NCI-H187 treated with DMSO at 0.1 percent for 48 hours (cell line): ENCODE measurements around the gene GLI1.
"Not testable (repeated sequence)": the region's sequence is repeated elsewhere in the genome, so short reads cannot be mapped to it uniquely, and the experiment has no call there.

Source experiments
- DNase-seq: peaks from one replicate; lab custom pipeline; 2025; lab: John Stamatoyannopoulos, UW

Gene GLI1

DNA sequence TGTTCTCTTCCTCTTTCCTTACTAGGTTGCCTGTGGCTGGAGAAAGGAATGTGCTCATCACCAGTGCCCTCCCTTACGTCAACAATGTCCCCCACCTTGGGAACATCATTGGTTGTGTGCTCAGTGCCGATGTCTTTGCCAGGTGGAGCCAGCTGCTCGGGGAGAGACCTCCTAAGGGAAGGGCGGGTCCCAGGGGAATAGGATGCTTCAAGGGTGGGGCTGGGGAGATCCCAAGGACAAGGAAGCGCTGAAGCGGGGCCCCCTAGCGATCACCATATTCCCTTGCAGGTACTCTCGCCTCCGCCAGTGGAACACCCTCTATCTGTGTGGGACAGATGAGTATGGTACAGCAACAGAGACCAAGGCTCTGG, 38.5 kb downstream of the GLI1 start:
- no peak for DNase-seq

DNA sequence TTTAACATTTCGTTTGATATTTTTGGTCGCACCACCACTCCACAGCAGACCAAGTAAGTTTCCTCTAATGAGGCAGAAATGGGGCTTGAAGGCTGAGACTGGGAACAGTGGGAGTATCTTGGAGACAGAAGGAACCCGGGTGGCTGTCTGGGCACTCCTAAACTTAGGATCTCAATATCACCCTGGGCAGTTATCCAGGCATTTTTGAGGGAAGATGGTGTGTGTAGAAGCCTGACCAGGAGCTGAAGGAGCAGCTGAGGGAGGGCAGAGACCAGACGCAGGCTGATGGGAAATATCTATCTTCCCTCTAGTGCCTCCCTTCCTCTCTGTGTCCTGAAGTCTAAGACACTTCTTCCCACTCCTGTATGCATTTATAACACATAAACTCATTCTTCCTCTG, 39.0 kb downstream of the GLI1 start:
- no peak for DNase-seq

DNA sequence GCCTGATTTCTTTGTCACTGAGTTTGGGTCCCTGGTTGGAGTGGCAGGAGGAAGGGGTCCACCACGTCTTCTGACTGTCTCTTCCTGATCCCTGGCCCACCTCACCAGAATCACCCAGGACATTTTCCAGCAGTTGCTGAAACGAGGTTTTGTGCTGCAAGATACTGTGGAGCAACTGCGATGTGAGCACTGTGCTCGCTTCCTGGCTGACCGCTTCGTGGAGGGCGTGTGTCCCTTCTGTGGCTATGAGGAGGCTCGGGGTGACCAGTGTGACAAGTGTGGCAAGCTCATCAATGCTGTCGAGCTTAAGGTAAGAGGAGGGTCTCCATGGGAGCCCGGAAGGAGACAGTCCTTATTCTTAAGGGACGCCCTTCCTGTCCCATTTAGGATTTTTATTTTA, 40.6 kb downstream of the GLI1 start:
- no peak for DNase-seq

DNA sequence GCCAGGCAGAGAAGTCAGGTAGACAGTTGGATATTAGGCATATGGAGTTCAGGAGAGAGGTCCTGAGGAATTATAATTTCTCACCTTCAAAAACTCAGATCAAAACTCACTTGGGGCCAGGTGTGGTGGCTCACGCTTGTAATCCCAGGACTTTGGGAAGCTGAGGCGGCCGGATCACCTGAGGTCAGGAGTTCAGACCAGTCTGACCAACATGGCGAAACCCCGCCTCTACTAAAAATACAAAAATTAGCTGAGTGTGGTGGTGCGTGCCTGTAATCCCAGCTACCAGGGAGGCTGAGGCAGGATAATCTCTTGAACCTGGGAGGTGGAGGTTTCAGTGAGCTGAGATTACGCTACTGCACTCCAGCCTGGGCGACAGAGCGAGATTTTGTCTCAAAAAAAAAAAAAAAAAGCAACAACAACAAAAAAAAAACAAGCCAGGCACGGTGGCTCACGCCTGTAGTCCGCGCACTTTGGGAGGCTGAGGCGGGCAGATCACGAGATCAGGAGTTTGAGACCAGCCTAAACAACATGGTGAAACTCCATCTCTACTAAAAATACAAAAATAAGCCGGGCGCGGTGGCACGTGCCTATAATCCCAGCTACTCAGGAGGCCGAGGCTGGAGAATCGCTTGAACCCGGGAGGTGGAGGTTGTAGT, 42.9 kb downstream of the GLI1 start:
- DNase-seq = not testable (repeated sequence)

DNA sequence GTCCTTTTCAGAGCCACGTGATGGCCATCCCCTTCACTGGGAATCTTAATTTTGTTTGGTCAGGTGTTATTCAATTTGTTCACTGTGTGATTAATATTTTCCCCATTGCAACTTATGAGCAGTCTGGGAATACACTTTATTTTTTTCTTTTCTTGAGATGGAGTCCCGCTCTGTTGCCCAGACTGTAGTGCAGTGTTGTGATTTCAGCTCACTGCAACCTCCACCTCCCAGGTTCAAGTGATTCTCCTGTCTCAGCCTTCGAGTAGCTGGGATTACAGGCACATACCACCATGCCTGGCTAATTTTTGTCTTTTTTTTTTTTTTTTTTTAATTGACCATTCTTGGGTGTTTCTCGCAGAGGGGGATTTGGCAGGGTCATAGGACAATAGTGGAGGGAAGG, 47.0 kb downstream of the GLI1 start:
- not testable (repeated sequence) for DNase-seq

DNA sequence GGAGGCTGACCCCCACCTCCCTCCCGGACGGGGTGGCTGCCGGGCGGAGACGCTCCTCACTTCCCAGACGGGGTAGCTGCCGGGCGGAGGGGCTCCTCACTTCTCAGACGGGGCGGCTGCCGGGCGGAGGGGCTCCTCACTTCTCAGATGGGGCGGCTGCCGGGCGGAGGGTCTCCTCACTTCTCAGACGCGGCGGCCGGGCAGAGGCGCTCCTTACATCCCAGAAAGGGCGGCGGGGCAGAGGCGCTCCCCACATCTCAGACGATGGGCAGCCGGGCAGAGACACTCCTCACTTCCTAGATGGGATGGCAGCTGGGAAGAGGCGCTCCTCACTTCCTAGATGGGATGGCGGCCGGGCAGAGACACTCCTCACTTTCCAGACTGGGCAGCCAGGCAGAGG, 48.2 kb downstream of the GLI1 start:
- not testable (repeated sequence) for DNase-seq

DNA sequence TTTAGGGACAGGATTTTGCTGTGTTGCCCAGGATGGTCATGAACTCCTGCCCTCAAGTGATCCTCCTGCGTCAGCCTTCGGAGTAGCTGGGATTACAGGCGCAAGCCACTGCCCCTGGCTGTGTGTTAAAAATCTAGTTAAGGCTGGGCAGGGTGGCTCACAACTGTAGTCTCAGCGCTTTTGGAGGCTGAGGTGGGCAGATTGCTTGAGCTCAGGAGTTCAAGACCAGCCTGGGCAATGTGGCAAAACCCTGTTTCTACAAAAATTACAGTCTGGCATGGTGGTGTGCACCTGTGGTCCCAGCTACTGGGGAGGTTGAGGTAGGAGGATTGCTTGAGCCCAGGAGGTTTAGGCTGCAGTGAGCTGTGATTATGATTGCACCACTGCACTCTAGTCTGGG, 51.6 kb downstream of the GLI1 start:
- no peak for DNase-seq

DNA sequence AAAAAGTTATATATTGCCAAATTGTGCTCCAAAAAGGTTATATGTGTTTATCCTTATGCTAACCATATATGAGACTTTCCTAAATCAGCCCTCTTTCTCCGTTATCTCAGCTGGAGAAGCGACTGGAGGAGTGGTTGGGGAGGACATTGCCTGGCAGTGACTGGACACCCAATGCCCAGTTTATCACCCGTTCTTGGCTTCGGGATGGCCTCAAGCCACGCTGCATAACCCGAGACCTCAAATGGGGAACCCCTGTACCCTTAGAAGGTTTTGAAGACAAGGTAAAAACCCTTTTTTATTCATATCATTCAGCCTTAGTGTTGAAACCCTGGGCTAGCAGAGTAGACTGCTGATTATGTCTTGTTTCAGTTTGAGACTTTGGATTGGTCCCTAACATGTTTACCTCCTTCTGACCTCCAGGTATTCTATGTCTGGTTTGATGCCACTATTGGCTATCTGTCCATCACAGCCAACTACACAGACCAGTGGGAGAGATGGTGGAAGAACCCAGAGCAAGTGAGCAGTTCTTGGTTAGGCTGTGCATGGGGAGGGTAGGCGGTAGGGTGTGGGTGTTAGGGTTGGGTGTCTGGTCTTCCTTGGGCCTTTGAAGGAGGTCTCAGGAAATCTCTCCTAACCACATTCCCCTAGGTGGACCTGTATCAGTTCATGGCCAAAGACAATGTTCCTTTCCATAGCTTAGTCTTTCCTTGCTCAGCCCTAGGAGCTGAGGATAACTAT, 52.2 kb downstream of the GLI1 start:
- DNase-seq = no peak

DNA sequence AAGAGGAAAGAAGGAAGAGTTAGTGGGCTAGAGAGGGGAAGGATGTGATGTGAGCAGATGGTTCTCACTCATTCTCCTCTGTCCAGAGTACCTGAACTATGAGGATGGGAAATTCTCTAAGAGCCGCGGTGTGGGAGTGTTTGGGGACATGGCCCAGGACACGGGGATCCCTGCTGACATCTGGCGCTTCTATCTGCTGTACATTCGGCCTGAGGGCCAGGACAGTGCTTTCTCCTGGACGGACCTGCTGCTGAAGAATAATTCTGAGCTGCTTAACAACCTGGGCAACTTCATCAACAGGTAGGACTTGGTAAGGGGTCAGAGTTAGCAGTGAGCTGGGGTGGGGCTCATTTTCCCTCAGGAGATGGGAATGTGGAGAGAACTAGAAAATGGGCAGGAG, 53.1 kb downstream of the GLI1 start:
- no peak for DNase-seq

DNA sequence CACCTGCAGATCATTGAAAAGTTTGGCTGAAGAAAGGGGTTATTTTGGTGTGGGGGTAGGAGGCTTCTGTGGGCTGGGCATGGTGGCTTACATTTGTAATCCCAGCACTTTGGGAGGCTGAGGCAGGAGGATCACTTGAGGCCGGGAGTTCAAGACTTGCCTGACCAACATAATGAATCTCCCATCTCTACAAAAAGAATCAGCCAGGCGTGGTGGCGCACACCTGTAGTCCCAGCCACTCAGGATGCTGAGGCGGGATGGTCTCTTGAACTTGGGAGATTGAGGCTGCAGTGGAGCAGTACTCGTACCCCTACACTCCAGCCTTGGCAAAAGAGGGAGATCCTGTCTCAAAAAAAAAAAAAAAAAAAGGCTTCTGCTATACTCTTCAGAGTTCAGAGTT, 53.7 kb downstream of the GLI1 start:
- DNase-seq = no peak

DNA sequence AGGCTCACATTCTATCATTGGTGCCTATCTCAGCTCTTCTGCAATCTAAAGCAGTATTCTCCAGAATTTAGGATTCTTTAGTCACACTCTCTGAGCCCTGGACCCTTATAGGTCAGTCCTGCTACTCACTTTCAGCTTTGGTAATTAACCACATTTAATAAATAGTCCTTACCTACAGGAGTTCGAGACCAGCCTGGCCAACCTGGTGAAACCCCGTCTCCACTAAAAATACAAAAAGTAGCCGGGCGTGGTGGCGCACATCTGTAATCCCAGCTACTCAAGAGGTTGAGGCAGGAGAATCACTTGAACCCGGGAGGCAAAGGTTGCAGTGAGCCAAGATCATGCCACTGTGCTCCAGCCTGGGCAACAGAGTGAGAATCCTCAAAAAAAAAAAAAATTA, 54.1 kb downstream of the GLI1 start:
- DNase-seq = not testable (repeated sequence)

DNA sequence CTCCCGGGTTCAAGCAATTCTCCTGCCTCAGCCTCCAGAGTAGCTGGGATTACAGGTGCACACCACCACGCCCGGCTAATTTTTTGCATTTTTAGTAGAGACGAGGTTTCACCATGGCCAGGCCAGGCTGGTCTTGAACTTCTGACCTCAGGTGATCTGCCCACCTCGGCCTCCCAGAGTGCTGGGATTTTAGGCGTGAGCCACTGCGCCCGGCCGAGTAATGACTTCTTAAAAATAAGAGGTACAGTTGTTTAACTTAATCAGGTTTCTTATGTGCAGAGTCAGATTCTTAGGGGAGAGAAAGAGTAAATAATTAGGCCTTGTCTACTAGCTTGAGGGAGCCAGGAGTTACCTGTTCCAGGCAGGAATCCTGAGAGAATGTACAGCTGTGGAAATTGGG, 54.7 kb downstream of the GLI1 start:
- not testable (repeated sequence) for DNase-seq

DNA sequence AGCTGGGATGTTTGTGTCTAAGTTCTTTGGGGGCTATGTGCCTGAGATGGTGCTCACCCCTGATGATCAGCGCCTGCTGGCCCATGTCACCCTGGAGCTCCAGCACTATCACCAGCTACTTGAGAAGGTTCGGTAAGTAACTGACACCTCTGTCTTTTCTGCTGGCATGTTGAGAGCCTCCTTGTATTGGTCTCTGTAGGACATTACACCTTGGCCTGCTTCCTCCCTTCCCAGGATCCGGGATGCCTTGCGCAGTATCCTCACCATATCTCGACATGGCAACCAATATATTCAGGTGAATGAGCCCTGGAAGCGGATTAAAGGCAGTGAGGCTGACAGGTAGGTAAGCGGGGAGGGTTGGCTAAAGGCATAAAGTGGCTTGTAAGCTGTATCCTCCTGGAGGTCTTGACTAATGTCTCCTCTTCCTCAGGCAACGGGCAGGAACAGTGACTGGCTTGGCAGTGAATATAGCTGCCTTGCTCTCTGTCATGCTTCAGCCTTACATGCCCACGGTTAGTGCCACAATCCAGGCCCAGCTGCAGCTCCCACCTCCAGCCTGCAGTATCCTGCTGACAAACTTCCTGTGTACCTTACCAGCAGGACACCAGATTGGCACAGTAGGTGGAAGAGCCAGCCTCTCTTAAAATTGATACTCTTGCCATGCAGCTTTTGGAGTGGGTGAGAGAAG, 55.3 kb downstream of the GLI1 start:
- DNase-seq = no peak

DNA sequence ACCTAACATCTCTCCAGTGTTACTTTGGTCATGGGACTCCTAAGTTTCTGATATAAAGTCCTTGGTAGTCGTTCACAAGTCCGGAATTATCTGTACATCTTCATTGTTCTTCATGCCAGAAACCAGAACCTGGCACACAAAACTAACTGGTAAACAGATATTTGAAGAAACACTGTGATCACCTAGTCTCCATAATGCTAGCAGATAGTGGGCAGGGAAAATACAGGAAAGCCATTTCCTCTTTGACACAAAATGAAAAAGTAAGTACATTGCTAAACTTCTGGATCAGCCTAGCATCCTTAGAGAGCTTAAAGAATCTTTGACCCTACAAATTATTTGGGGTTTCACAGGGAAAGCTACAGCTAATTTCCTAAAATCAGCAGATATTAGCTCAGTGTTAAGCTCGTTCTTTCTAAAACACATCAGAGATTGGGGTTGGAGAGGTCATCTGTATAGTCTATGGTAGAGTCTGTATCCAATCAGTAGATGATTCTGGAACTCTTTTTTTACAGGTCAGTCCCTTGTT, 55.9 kb downstream of the GLI1 start:
- no peak for DNase-seq

DNA sequence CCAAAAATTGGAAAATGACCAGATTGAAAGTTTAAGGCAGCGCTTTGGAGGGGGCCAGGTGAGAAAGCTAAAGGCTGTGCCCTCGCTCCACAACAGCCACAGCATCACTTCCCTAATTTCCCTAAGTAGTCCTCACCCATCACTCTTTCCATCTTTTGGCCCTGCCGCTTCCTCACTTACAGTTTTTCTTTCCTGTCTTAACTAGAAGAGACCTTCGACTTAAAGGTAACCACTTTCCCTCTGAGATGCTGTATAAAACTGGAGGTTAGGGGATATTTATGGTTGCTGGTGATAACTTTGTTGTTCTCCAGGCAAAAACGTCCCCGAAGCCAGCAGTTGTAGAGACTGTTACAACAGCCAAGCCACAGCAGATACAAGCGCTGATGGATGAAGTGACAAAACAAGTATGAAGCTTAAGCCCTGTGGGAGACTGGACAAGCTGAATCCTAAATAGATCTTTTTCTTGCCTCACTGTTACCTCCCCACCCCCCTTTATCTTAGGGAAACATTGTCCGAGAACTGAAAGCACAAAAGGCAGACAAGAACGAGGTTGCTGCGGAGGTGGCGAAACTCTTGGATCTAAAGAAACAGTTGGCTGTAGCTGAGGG, 56.5 kb downstream of the GLI1 start:
- DNase-seq = no peak

DNA sequence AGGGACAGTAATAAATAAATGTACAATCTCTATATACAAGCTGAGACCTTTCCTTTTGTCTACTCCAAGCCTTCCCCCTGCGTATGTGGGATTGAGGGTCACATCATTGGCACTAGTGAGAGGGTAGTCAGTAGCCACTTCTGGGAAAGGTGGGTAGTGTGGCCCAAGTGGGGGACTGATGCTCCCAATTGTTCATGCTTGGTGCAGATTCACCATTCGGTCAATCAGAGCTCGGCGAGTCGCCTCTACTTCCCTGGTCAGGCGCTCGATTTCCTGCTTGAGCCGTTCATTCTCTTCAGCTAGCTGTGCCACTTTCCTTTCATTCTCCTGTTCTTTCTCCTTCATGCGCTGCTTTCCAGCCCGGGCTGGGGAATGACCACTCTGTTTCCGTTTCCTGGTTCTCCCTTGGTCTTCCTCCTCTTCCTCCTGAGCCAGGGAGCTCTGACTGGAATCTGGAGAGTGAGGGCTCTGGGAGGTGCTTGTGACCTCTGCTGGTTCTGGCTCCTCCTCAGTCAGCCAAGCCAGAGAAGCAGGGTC, 57.1 kb downstream of the GLI1 start:
- DNase-seq = no peak

DNA sequence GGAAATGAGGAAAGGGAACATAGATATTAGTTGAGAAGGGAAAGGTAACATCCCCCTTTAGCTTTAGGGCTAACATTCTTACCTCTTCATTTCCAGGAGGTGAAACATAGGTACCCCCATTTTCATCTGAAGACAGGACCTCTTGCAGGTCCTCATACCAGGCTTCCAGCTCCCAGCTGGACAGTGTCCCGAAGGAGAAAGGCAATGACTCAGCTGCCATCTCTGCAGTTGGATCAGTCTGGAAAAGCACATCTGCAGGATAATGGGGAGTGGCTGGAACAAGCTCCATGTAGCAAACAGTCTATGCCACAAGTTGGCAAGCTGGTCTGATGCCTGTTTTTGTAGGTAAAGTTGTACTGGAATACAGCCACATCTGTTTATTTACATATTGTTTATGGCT, 57.6 kb downstream of the GLI1 start:
- no peak for DNase-seq

DNA sequence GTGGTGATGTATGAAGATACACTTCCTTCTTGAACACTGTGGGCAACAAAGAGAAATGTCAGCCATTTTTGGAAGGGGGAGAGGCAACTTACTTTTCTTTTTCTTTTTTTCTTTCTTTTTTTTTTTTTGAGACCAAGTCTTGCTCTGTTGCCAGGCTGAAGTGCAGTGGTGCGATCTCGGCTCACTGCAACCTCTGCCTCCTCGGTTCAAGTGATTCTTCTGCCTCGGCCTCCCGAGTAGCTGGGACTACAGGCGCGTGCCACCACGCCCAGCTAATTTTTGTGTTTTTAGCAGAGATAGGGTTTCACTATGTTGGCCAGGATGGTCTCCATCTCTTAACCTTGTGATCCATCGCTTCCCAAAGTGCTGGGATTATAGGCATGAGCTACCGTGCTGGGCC, 58.1 kb downstream of the GLI1 start:
- not testable (repeated sequence) for DNase-seq

DNA sequence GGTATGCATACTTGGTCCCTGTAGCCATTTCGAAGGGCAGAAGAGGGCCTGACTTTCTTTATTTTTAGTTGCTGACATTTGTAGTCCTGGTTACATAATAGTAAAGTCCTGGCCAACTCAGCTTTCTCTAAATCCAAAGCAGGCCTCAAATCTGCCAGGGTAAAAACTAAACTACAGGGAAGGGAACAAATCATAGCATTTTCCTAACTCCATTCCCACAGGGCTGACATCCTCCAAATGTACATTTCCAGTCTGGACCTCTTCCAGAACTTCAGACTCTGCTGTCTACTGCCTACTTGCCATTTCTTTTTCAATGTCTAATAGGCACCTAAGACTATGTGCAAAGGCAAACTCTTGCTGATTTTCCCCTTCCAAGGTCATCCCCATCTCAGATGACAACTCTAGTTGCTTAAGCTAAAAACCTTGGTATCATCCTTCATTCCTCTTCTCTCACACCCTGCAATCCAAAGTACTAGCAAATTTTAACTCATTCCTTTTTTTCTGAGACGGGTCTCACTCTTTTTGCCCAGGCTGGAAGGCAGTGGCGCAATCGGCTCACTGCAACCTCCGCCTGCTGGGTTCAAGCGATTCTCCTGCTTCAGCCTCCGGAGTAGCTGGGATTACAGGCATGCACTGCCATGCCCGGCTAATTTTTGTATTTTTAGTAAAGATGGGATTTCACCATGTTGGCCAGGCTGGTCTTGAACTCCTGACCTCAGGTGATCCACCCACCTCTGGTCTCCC, 58.8 kb downstream of the GLI1 start:
- DNase-seq = no peak

DNA sequence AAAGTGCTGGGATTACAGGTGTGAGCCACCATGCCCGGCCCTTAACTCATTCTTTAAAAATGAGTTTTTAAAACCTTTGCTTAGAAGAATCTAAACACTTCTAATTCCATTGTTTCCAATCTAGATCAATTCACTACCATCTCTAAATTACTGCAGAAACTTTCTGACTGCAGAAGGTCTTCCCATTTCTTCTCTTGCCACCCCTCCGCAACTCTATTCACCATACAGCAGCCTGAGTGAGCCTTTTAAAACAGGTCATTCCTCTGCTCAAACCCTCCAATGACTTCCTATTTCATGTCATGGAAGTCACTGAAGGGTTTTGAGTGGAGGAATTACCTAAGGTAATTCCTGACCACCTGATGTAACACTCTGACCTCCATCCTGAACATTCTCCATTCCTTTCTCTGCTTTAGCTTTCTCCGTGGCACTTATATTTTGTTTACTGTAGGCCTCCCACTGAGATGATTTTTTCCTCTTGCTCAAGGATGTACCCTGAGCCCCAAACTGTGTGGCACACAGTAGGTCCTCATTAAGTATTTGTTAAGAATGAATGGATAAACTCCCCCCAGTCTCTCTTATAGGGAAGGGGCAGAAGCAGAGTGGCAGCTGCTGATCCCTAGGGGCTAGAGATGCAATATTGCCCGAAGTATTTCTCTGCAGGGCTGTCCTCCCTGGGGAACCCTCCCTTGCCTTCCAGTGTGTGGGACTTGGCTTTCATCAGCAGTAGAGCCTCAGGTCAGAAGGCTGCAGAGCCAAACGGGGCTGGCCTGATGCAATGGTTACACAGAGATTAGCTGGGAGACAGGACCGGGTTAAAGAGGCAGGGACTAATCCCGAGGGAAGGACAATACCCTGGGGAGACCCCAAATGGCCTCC, 59.6 kb downstream of the GLI1 start:
- DNase-seq = no peak

DNA sequence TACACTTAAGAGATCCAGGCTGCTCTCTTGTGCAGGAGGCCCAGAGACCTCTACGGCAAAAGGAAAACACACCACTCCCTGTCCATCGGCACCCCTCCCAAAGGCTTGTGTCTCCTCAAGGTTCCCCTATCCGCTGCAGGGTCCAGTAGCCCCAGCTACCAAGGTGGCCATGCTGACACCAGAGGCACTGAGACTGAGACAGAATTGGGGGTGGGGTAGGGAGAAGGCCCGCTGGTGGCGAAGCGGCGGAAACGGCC, 60.1 kb downstream of the GLI1 start:
- no peak for DNase-seq
